NOMO-1 treated with dmso at 0.1 percent for 144 hours (cell line): ENCODE results near the gene GABBR2.

Experiments
- DNase-seq: peaks from one replicate; lab custom pipeline; 2025; ENCODE audit not compliant: unreplicated experiment; lab: John Stamatoyannopoulos, UW

GABBR2 gene

GRCh38 chr9:98570663-98571440 lies 137.9 kb downstream of the GABBR2 start:
- DNase-seq: no peak

DNA sequence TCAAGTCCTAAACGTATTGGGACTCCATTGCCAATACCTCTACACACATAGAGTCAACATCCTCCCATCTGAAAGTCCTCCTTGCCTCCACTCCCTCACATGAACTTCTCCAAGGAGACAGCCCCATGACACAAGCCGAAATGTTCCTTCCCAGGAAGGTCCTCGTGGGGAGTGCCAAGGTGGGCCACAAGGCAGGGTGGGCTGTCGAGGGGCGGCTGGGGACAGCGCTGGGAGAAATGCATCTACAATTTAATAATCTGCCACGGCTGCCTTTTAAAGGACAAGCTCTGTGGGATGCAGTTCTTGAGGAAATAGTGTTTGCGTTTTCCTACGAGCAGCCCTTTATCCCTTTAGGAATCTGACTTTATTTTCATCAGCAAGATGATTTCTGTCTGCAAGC lies 138.7 kb downstream of the GABBR2 start:
- DNase-seq: no peak

- DNase-seq: no peak
These were observed 139.2 kb downstream of the GABBR2 start for GRCh38 chr9:98569491-98569890.

DNA sequence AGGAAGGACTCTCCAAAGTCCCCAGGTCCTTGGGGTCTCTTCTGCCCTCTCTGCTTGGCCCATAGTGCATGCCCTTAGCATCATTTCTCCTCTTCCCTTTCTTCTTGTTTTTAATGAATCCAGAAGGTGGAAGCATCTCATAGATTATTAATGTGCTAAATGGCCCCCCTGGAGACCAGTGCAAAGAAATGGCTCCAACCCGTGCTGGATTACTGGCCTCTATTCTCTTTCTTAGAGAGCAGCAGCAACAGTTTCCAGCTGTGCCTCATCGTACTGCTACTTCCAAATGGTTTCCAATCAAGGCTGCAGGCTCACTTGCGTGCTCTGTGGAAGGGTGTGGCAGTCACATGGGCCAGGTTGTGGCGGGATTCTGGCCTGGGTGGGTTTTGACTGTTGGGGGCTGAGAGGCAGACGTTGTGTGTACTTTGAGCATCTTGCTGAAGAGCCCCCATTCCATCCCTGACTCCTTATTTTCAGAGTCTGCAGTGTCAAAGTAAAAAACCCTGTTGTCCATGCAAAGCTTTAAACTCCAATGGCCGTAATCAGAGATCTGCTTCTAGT lies 139.7 kb downstream of the GABBR2 start:
- DNase-seq: no peak

- DNase-seq: no peak
These were observed 140.4 kb downstream of the GABBR2 start for GRCh38 chr9:98568234-98568908.

DNA sequence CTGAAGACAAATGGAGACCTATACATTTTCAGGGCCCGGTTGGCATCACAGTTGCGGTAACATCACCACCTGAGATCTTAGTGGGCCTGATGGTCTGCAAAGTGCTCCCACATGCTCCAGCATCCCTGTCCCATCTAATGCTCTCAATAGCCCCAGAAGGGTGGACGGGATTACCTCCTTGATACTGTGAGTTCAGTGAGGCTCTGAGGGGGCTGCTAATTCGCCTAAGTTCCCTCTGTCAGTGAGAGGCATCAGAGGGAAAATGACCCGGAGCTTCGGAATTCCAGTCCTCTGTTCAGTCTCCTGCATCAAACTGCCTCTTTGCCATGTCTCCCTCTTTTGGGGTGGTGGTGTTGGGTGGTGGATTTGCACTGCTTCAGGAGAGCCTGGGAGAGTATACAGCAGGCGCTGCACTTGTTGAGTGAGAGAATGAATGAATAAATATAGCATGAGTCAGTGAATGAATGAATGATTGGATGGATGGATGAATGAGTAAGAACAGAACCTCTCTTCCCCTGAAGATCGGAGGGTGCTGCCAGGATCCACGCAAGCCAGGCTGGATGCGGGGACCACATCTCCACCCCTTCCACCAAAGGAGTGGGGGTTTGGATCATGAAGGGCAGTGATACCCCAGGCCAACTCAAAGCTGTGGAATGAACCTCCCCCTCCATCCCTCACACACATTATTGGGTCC lies 141.0 kb downstream of the GABBR2 start:
- no peak for DNase-seq

DNA sequence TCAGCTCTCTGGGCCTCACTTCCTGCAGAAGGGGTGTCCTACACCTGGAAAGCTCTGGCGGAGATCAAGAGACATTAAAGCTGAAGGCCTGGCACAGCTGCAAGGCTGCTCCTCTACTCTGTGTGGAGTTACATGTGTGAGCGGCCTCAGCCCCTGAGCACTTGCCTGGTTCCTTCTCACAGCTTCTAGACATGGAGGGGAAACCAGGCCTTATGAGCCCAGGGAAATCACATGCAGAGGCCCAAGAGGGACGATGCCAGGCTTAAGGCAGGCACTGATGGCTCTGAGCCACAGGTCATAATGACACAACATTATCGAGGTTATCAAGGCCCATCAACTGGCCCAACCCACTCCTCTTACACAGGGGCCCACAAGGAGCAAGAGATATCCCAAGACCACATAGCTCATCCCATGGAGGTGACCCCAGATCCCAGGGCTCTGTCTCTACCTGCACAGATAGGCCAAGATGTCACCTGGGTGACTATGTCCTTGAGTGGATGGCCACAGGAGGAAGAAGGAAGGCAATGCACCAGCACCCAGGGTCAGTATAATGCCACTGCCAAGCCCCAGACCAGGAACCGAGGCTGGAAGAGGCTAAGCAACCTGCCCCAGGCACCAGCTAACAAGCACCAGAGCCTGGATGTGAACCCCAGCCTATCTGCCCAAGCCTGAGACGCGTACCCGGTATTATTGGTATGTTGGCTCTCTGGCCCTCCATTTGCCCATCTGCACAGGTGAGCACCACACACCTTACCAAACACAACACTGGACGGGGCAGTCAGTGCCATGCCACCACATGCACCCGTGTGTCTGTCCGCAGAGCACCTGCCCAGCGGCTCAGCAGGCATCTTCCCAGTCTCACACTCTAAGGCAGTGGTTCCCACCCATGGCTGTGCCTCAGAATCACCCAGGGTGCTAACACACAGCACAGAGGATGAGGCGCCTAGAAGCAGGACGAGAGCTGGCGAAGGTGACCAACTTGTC lies 143.3 kb downstream of the GABBR2 start:
- DNase-seq: no peak

GRCh38 chr9:98564714-98565113 lies 144.0 kb downstream of the GABBR2 start:
- no peak for DNase-seq

DNA sequence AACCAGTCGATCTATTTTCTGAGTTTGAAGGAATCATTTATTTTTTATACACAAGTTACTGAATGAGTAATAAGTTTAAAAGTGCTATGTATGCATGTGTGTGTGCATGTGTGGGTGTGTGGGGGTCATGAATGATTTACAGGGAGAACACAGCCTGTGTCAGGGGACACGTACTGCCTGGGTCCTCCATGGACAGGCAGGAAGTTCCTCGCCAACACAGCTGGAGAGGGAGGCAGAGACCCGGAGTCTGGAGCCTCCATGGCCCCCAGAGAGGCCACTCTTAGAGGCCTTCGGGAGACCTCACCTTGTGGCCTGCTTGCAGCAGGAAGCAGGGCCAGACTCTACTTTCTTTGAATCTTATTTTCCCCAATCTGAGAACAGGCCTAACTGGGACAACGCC lies 144.7 kb downstream of the GABBR2 start:
- DNase-seq: no peak

- DNase-seq: no peak
These were observed 145.4 kb downstream of the GABBR2 start for GRCh38 chr9:98563212-98563907.

GRCh38 chr9:98559561-98559960 lies 149.2 kb downstream of the GABBR2 start:
- DNase-seq: no peak

DNA sequence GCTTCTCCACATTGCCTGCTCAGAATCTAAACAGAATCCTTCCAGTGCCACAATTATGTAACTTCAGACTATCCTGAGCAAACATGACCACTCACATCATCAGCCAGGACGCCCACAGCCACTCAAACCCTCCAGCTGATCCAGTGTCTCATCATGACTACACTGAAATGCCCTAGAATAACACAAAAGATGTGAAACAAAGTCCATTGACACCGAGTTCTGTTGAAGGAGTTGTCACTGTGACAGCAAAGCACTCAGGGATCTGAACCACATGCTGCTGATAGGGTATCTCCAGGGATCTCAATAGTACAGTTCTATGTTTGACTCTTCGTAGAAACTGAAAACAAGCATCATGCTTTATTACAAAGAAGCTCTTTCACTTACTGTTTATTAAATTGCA lies 150.2 kb downstream of the GABBR2 start:
- DNase-seq: no peak

GRCh38 chr9:98556511-98556910 lies 152.2 kb downstream of the GABBR2 start:
- no peak for DNase-seq

GRCh38 chr9:98555651-98556465 lies 152.9 kb downstream of the GABBR2 start:
- DNase-seq: no peak

DNA sequence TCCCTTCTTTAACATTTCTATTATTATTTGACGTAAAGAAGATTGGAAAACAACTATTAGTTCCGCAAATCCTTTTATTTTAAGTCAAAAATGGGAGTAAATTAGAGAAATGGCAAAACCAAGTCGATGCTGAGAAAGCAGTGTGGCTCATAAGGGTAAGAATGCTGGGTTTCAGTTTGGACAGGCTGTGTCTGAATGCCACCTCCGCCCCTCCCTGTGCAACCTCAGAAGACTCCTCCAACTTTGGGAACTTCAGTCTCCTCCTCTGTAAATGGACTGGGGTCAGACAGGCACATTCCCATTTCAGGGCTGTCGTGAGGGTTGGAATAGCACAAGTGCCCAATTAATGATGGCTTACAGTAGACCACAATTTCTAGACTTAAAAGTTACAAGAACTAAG lies 154.0 kb downstream of the GABBR2 start:
- DNase-seq: no peak

- no peak for DNase-seq
These were observed 156.4 kb downstream of the GABBR2 start for GRCh38 chr9:98552331-98552730.

DNA sequence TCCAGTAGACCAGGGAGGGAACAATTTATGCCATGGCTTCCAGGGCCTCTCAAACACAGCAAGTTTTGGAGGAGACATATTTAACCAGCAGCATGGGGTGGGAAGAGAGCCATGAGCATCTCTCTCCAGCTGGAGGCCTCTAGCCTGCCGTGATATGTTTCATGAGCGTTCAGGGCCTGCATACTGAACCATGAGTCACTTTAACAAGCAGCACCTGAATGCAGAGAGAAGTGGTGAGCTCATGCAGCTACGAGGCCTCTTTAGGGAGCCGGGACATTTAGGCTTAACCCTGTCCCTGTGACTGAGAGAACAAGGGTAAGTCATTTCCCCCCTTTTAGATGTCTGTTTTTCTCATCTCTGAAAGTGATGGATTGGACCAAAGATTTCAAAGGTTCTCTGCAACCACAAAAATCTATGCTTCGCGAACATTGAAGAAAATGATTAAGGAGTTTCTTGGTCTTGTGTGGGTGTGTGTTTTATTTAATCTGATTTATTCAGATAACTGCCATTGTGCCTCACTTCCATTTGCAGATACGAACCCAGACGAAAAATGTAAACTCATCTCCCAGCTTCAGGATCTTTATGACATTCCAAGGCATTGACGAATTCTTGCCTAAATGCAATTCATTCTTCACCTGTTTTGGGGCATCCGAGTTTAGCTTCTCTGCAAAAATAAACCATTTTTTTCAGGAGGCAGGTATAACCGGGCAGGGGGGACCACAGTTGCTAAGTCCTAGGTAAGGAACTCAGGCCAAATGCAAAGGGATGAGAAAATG lies 157.0 kb downstream of the GABBR2 start:
- no peak for DNase-seq

- DNase-seq: peak; percentile 9
These were observed 158.4 kb downstream of the GABBR2 start for GRCh38 chr9:98550206-98550820.
